ENCODE results near the gene TUBB1. TPM values are rescaled to one million over a fixed set of nuclear protein-coding genes. Genes with fewer than 3 reads are reported as not detected.

Gene TUBB1
- total and polyA plus RNA-seq, 2 of the 13 experiments (the other 11 are each of a cell fraction or from before 2014, with no cell fraction given), result 0.11 to 57.6 TPM

- peak; percentile 93 for TF ChIP-seq ZBTB38 (CRISPR knock-in tag; IDR thresholded peaks at IDR 0.05)
- TF ChIP-seq TBL1XR1 (IDR thresholded peaks at IDR 0.05; ENCODE audit: borderline replicate concordance, low read length, partially characterized antibody), result no peak
- 0 out of 2 replicates have a peak, but pooled peaks have one; percentile 15 for TF ChIP-seq ZNF263 (CRISPR knock-in tag; IDR thresholded peaks at IDR 0.05)
- TF ChIP-seq ZNF432 (CRISPR knock-in tag; IDR thresholded peaks at IDR 0.05; ENCODE audit: borderline replicate concordance), result 0 out of 2 replicates have a peak, but pooled peaks have one; percentile 28
- TF ChIP-seq ZSCAN20 (CRISPR knock-in tag; IDR thresholded peaks at IDR 0.05; ENCODE audit: borderline replicate concordance), result 0 out of 2 replicates have a peak, but pooled peaks have one; percentile 31
- TF ChIP-seq ZBTB42 (CRISPR knock-in tag; IDR thresholded peaks at IDR 0.05), result 0 out of 2 replicates have a peak, but pooled peaks have one; percentile 51
- no peak for TF ChIP-seq ZFP36L1 (CRISPR knock-in tag; IDR thresholded peaks at IDR 0.05)
- TF ChIP-seq SCMH1 (CRISPR knock-in tag; IDR thresholded peaks at IDR 0.05; ENCODE audit: borderline replicate concordance), result no peak
- peak; percentile 61; the same call in 1 of the 2 replicates for TF ChIP-seq TERF1 (CRISPR knock-in tag; IDR thresholded peaks at IDR 0.05)
Measured at GRCh38 chr20:59013031-59013951, 5.9 kb upstream of the TUBB1 start (continued).

GRCh38 chr20:59013959-59014608, 5.1 kb upstream of the TUBB1 start:
- in situ Hi-C loops (cut with HindIII; ENCODE audit: extremely low pct_ligation_motif_present, low pct_unique_long_range_greater_than_20kb) (no loop called here), intact Hi-C loops (cut with micrococcal nuclease; ENCODE audit: unreplicated experiment) (no loop called here)
- ChIA-PET CTCF (ENCODE audit: low intra/inter-chr PET ratio, low total read pairs) (no interaction called here), POLR2A (interaction anchor here (1.2 to 7.7 kb wide), 2 partner anchors 18 to 30 kb away, joined by 3 to 61 read pairs; partner anchors contain the start of gene ATP5F1E)
- peaks cover 100% of the 10 kb centered on the region for H3K4me1 ChIP-seq (ENCODE audit: insufficient read depth, low read length)
- H3K4me3 ChIP-seq (replicated peaks in 1 of 3; ENCODE audit: insufficient read depth in 1 of 3, low read depth in 2 of 3, low read length in 3 of 3), result peak overlapping the region in 2 of 3 experiments; percentile 47 to 62; a peak in 4 of 6 replicates
- DNase-seq (ENCODE audit: low spot score), result no peak
- FAIRE-seq, result no peak
- no peaks in the 10 kb centered on the region for H3K27me3 ChIP-seq (ENCODE audit: control insufficient read depth in 1 of 2, insufficient read depth in 2 of 2, low read length in 2 of 2)
- no peak overlapping the region for H3K27ac ChIP-seq (ENCODE audit: extremely low read length, insufficient read depth, low read length)
- H3K79me2 ChIP-seq (ENCODE audit: insufficient read depth, low read length), result peaks cover 15% of the 10 kb centered on the region
- no peak overlapping the region for H2AFZ ChIP-seq (ENCODE audit: low read length)
- H3K36me3 ChIP-seq (replicated peaks in 1 of 2; ENCODE audit: control insufficient read depth in 1 of 2, insufficient read depth in 2 of 2, low read length in 2 of 2), result no peaks in the 10 kb centered on the region; a peak in 1 of 5 replicates
- no peak for ATAC-seq
- H3K9me3 ChIP-seq (ENCODE audit: low read length), result no peaks in the 10 kb centered on the region
- no TSS peak for BruUV-seq (replicated peaks)
- whole genome bisulfite sequencing (ENCODE audit: low lambda C conversion rate), result 75% methylated on average over 13 of the region's 13 CpGs
- peak overlapping the region; percentile 38; the same call in 1 of the 2 replicates for H3K9ac ChIP-seq (ENCODE audit: insufficient read depth, low read depth, low read length)
- peak overlapping the region; percentile 66 for H3K4me2 ChIP-seq (ENCODE audit: low read depth, low read length)
- no peaks in the 10 kb centered on the region for H4K20me1 ChIP-seq (ENCODE audit: insufficient read depth, low read length)
- TF ChIP-seq ATF4 (CRISPR knock-in tag; IDR thresholded peaks at IDR 0.05) (no peak), HMG20A (CRISPR knock-in tag; IDR thresholded peaks at IDR 0.05; ENCODE audit: borderline replicate concordance) (no peak), ETV5 (CRISPR knock-in tag; IDR thresholded peaks at IDR 0.05; ENCODE audit: borderline replicate concordance) (peak; percentile 10; the same call in 1 of the 2 replicates), ZNF547 (CRISPR knock-in tag; IDR thresholded peaks at IDR 0.05) (no peak), ZNF710 (CRISPR knock-in tag; IDR thresholded peaks at IDR 0.05; ENCODE audit: borderline replicate concordance) (peak; percentile 15; the same call in 1 of the 2 replicates), KLF13 (CRISPR knock-in tag; IDR thresholded peaks at IDR 0.05) (no peak), ZBTB7B (CRISPR knock-in tag; IDR thresholded peaks at IDR 0.05) (no peak), SALL1 (CRISPR knock-in tag; IDR thresholded peaks at IDR 0.05) (0 out of 2 replicates have a peak, but pooled peaks have one; percentile 20)
